ENCODE measurements around the gene SERPINA5.

The SERPINA5 gene

GRCh38 chr14:94588311-94588710 lies 7.1 kb downstream of the SERPINA5 start:
- Histone ChIP-seq H3K4me1 (no peaks in the 10 kb centered on the region), H3K36me3 (no peaks in the 10 kb centered on the region), H3K27me3 (no peaks in the 10 kb centered on the region), H3K4me3 (no peak overlapping the region), H3K27ac (no peak overlapping the region), H3K9me3 (no peaks in the 10 kb centered on the region)
- intact Hi-C loops (cut with DNase I; ENCODE audit: low total_unique reads): no loop called here
- no peak for DNase-seq
- TF ChIP-seq CTCF (IDR thresholded peaks at IDR 0.05): no peak

DNA sequence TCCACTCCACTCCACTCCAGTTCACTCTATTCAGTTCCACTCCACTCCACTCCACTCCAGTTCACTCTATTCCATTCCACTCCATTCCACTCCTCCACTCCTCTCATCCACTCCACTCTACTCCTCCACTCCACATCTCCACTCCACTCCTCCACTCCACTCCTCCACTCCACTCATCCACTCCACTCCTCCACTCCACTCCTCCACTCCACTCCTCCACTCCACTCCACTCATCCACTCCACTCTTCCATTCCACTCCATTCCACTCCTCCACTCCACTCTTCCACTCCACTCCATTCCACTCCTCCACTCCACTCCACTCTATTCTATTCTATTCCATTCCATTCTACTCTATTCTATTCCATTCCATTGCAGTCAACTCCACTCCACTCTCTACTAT lies 9.8 kb downstream of the SERPINA5 start:
- no peaks in the 10 kb centered on the region for H3K9me3 ChIP-seq
- intact Hi-C loops (cut with DNase I; ENCODE audit: low total_unique reads): no loop called here
- no peaks in the 10 kb centered on the region for H3K27me3 ChIP-seq
- no peak overlapping the region for H3K4me3 ChIP-seq
- no peaks in the 10 kb centered on the region for H3K36me3 ChIP-seq
- no peak for DNase-seq
- TF ChIP-seq CTCF (IDR thresholded peaks at IDR 0.05): no peak
- H3K27ac ChIP-seq: no peak overlapping the region
- no peaks in the 10 kb centered on the region for H3K4me1 ChIP-seq

DNA sequence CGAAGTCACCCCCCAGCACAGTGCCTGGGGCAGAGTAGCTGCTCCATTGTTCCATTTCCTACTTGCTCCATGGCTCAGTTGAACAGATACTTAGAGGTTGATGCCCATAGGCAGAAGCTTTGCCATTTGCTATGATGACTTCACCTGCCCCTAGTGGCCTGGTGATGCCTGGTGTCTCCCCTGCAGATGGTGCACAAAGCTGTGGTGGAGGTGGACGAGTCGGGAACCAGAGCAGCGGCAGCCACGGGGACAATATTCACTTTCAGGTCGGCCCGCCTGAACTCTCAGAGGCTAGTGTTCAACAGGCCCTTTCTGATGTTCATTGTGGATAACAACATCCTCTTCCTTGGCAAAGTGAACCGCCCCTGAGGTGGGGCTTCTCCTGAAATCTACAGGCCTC lies 10.6 kb downstream of the SERPINA5 start:
- DNase-seq: no peak
- Histone ChIP-seq H3K27ac (no peak overlapping the region), H3K36me3 (no peaks in the 10 kb centered on the region), H3K4me3 (no peak overlapping the region), H3K27me3 (no peaks in the 10 kb centered on the region), H3K9me3 (no peaks in the 10 kb centered on the region), H3K4me1 (no peaks in the 10 kb centered on the region)
- intact Hi-C loops (cut with DNase I; ENCODE audit: low total_unique reads): no loop called here
- no peak for TF ChIP-seq CTCF (IDR thresholded peaks at IDR 0.05)

DNA sequence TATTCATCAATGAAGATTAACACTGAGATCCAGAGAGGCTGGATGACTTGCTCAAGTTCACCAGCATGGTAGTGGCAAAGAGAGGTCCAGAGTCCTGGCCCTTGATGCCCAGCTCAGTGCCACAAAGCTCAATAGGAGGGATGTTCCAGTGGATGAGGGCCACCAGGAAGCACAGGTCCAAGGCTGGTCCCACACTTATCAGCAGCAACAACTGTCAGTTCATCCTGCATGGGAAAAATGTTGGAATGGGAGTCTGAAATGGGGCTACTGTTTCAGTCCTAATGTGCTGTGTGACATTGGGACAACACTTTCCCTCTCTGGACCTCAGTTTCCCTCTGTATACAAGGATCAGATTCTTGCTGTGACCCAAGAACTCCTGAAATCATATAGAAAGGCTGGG lies 11.2 kb downstream of the SERPINA5 start:
- H3K9me3 ChIP-seq: no peaks in the 10 kb centered on the region
- no peaks in the 10 kb centered on the region for H3K27me3 ChIP-seq
- H3K27ac ChIP-seq: no peak overlapping the region
- TF ChIP-seq CTCF (IDR thresholded peaks at IDR 0.05): no peak
- no peak for DNase-seq
- intact Hi-C loops (cut with DNase I; ENCODE audit: low total_unique reads): no loop called here
- H3K4me3 ChIP-seq: no peak overlapping the region
- no peaks in the 10 kb centered on the region for H3K36me3 ChIP-seq
- H3K4me1 ChIP-seq: no peaks in the 10 kb centered on the region

GRCh38 chr14:94593376-94593748 lies 12.1 kb downstream of the SERPINA5 start:
- no peaks in the 10 kb centered on the region for H3K4me1 ChIP-seq
- TF ChIP-seq CTCF (IDR thresholded peaks at IDR 0.05): no peak
- DNase-seq: no peak
- no peaks in the 10 kb centered on the region for H3K27me3 ChIP-seq
- H3K36me3 ChIP-seq: no peaks in the 10 kb centered on the region
- no peak overlapping the region for H3K27ac ChIP-seq
- no peak overlapping the region for H3K4me3 ChIP-seq
- intact Hi-C loops (cut with DNase I; ENCODE audit: low total_unique reads): no loop called here
- no peaks in the 10 kb centered on the region for H3K9me3 ChIP-seq

DNA sequence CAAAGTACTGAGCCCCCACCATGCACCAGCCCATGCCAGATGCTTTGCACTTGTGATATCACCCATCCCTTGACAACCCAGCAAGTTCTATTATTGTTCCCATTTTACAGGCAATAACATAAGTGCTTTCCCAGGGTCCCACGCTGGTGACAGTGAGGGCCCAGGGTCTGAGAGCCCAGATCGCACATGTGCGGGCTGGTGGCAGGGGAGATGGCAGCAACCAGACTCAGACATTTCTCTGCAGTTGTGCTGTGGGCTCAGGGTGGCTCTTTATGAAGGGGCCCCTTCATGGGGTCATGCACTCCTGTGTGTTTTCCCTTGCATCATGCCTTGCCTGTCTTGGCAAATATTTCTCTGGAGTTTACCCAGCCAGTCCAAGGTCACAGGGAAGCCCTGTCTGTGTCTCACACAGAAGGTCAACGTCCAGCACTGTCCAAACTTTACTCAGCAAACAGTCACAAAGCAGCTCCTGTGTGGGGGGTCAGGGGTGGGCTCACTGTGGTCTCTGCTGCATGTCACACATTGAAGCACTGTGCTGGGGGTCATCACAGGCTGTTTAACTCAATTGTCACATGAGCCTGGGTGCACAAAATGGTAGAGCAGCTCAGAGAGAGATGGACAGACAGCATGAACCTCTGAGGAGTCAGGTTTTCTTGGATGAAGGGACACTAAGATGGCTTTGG lies 12.7 kb downstream of the SERPINA5 start:
- Histone ChIP-seq H3K27ac (no peak overlapping the region), H3K27me3 (no peaks in the 10 kb centered on the region)

More for the DNA sequence above, 12.7 kb downstream of the SERPINA5 start:
- Histone ChIP-seq H3K36me3 (no peaks in the 10 kb centered on the region), H3K4me1 (peaks cover 0 to 5% (median 2%) of the 10 kb centered on the region in 4 donors), H3K9me3 (no peaks in the 10 kb centered on the region), H3K4me3 (no peak overlapping the region)
- no peak for TF ChIP-seq CTCF (IDR thresholded peaks at IDR 0.05)
- no peak for DNase-seq
- intact Hi-C loops (cut with DNase I; ENCODE audit: low total_unique reads): no loop called here

All from tibial artery (tissue), 4 donors.